Left ventricle myocardium superior (tissue), 1 donor: Measurements from ENCODE around the gene EXT2. TPM values are rescaled to one million over a fixed set of nuclear protein-coding genes. Genes with fewer than 3 reads are reported as not detected.

Experiments
- total RNA-seq: library from RNA; stranded (reverse); fragmentation: NEBNext Ultra II Directional; extraction: Animal tissue kit (Norgen Biotek cat#: 25700); gene quantifications from one replicate; pipeline ENCODE4 v1.2.1, GENCODE V29; 2021
- donor health status: DM: no; HTN: yes; CAD: no; lungs with severe emphysema.

Gene EXT2
- total RNA-seq, 1 donor from 2014 or later, result 27.2 TPM

Other genes starting within 250 kb of the EXT2 start
- 17.5 TPM for gene ALKBH3, start 214.8 kb upstream of the EXT2 start, total RNA-seq
- gene C11orf96, start 153.0 kb upstream of the EXT2 start, total RNA-seq, result 16.1 TPM
- gene ACCSL, start 47.7 kb upstream of the EXT2 start, total RNA-seq, result not detected
- gene ACCS, start 29.4 kb upstream of the EXT2 start, total RNA-seq, result 8.2 TPM
- gene ALX4, start 214.5 kb downstream of the EXT2 start, total RNA-seq, result 0.07 TPM